ENCODE measurements around the gene GDF7.
A peak's percentile ranks its signal among the peaks of the same experiment; 100 is the strongest.

The GDF7 gene

DNA sequence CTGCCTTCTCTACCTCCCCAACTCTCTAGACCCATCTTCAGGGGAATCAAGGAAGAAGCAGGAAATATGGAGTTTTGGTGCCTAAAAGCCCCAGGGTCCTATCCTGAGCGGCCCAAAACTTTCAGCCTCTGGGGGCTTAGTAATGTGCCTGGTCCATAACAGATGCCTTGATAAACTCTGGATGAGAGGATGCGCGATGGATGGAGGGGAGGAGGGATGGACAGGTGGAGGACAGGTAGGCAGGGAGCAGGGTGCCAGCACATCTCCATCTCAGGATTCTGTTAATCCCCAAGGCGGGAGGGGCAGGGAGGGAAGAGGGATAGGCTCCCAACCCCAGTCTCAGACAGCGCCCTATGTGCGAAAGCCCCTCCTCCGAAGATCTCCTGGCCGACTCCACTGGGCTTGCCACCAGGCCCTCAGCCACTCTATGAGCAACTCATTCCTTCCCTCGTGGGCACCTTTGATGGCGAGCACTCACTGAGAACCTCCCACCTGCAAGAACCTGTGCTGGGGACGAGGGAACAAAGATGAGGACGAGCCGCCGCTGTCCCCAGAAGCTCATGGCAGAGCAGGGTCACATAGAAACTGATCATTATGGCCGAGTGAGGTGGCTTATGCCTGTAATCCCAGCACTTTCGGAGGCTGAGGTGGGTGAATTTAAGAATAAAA is 39.1 kb upstream of the GDF7 start:
- no peak for DNase-seq (ENCODE audit: low read depth in 2 of 3, low spot score in 1 of 3)

- no peak for DNase-seq (ENCODE audit: low read depth in 2 of 3, low spot score in 1 of 3)
These were observed 37.8 kb upstream of the GDF7 start for GRCh38 chr2:20629181-20629580.

DNA sequence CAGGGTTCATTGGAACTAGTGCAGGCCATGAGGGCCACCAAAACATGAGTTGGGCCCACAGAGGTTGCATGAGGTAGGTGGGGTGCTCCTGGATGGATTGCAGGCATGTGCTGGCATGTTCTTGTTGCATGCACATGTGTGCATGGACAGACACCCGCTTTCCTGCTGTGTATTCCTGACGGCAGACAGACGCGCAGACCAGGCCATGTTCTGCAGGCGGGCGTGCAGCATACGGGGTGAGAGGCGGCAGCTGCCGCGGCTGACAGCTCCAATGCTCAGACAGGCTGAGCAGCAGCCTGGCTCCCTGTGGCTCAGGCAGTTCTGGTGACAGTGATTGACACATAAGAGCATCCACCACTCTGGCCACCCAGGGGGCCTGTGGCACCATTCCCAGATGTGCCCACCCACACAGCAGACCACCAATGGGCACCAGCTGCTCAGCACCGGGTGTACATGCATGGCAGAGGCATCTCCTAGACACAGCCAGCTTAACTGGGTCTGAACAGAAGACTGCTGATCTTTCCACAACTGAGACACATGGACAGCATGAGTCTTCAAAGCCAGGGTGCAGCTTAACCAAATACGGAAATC is 37.3 kb upstream of the GDF7 start:
- DNase-seq (ENCODE audit: low read depth in 2 of 3, low spot score in 1 of 3) = no peak

GRCh38 chr2:20630967-20631366 is 36.0 kb upstream of the GDF7 start:
- DNase-seq (ENCODE audit: low read depth in 2 of 3, low spot score in 1 of 3) = no peak

GRCh38 chr2:20631617-20632307 is 35.2 kb upstream of the GDF7 start:
- no peak for DNase-seq (ENCODE audit: low read depth in 2 of 3, low spot score in 1 of 3)

GRCh38 chr2:20632446-20632990 is 34.4 kb upstream of the GDF7 start:
- DNase-seq (ENCODE audit: low read depth in 2 of 3, low spot score in 1 of 3) = no peak

DNA sequence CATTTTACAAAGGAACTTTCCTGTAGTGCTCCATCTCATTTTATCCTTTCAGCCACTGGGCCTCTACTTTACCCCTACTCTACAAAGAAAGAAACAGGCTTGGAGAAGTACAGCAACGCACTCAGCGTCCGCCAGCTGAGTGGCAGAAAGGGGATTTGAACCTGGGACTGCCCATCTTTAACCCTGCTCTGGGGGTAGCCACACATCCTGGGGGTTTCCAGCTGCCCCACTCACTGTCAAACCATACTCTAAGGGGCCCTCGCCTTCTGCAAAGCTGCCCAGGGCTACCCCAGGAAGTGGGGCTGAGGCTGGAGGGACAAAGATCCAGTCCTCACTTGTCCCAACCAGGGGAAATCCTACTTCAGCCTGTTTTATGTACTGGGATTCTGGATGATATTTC is 33.9 kb upstream of the GDF7 start:
- DNase-seq (ENCODE audit: low read depth in 2 of 3, low spot score in 1 of 3) = no peak

DNA sequence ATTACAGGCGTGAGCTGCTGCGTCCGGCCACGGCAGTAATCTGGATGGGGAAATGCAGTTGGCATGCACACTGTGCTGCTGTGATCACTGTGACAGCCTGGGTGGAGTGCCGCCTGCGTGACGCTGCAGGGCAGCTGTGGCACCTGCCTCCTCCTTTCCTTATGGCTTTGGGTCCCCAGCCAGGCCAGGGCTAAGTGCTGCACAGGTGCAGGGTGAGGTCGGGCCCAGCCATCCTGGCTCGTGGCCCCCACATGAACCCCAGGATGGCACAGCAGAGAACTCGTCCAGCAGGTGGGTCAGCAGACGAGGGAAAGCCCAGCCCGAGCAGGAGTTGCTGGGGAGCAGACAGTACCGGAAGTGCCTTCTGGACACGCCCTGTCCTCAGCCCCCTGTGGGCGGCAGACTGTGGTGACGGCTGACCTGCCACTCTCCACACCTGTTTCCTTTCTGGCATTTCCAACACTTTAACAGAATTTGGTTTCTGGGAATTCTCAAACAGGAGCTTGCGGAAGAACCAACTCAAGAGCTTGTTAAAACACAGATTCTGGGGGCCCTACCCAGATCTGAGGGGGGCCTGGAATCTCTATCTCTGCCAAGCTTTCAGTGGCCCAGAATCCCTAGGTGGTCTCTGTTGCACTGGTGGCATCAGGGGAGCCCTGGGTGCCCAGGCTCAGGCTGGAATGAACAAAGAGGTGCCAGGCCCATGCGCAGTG is 33.0 kb upstream of the GDF7 start:
- DNase-seq (ENCODE audit: low read depth in 2 of 3, low spot score in 1 of 3) = no peak

- no peak for DNase-seq (ENCODE audit: low read depth in 2 of 3, low spot score in 1 of 3)
These were observed 32.3 kb upstream of the GDF7 start for GRCh38 chr2:20634507-20635112.

- DNase-seq (ENCODE audit: low read depth in 2 of 3, low spot score in 1 of 3) = no peak
These were observed 31.8 kb upstream of the GDF7 start for GRCh38 chr2:20635113-20635510.

- peak; percentile 28 to 46 (median 44) for DNase-seq (ENCODE audit: low read depth in 2 of 3, low spot score in 1 of 3)
These were observed 31.0 kb upstream of the GDF7 start for GRCh38 chr2:20635675-20636584.

GRCh38 chr2:20637147-20637546 is 29.8 kb upstream of the GDF7 start:
- DNase-seq (ENCODE audit: low read depth in 2 of 3, low spot score in 1 of 3) = no peak

- DNase-seq (ENCODE audit: low read depth in 2 of 3, low spot score in 1 of 3) = no peak
These were observed 28.9 kb upstream of the GDF7 start for GRCh38 chr2:20638014-20638413.

GRCh38 chr2:20638646-20639430 is 28.1 kb upstream of the GDF7 start:
- DNase-seq (ENCODE audit: low read depth in 2 of 3, low spot score in 1 of 3) = no peak

DNA sequence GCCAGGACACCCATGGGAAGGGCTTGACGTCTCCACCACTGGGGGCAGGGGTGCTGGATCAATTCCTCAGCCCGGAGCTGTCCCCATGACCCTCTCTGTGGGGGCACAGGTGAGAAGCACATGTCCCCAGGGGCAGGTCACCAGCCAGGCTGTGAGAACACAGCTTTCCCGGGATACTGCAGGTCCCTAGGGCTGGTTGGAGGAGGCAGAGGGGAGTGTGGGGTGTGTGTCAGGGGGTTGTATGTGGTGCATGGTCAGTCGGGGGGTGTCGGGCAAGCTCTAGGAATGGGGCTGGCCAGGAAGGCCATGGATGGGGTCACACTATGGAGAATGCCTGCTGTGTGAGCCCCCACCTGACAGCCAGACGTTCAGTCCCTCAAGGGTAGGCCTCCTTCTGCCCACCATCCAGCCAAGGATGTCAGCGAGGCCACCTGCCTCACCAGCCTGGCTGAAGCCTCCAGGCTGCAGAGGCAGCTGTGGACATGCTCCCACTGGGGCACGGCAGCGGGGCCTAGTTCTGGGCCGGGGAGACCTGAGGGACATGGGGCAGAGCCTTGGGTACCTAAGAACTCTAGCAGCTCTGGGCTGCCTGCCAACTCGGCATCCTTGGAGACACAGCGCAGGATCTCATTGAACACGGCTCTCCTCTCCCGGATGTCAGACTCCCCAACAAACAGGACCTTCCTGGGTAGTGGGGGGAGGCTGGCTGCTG is 26.4 kb upstream of the GDF7 start:
- DNase-seq (ENCODE audit: low read depth in 2 of 3, low spot score in 1 of 3) = no peak

- DNase-seq (ENCODE audit: low read depth in 2 of 3, low spot score in 1 of 3) = no peak
These were observed 25.6 kb upstream of the GDF7 start for GRCh38 chr2:20641123-20641985.

- DNase-seq (ENCODE audit: low read depth in 2 of 3, low spot score in 1 of 3) = peak; percentile 50 to 67 (median 60)
These were observed 24.6 kb upstream of the GDF7 start for GRCh38 chr2:20642055-20642971.
